Heart right ventricle (tissue), 16 donors: Measurements from ENCODE around the gene ABCG5. TPM values are rescaled to one million over a fixed set of nuclear protein-coding genes. Genes with fewer than 3 reads are reported as not detected.

ENCODE experiments used
- ATAC-seq, 8 donors: fragments of 200-7000 bp; cut with Tn5 transposase; one replicate each; pipeline ENCODE4 v1.9.1; 2020; ENCODE audit warnings: mild to moderate bottlenecking in 8 of 8, moderate library complexity in 8 of 8, moderate number of reproducible peaks in 1 of 8
- DNase-seq, 2 donors: peaks; one replicate each; pipeline ENCODE4 v3.0.0-alpha.2; 2020
- H3K27ac ChIP-seq, 10 donors: fragments of 200-600 bp; sonication (generic) in 2 of 10; one replicate each; pipeline versions ENCODE4 v1.5.0 to v1.8.0; 2020 to 2022; ENCODE audit warnings: mild to moderate bottlenecking in 3 of 10
- H3K27me3 ChIP-seq, 7 donors: fragments of 200-600 bp; one replicate each; pipeline ENCODE4 v1.8.0; 2021 to 2022; ENCODE audit warnings: mild to moderate bottlenecking in 2 of 7
- H3K36me3 ChIP-seq, 9 donors: fragments of 200-600 bp; sonication (generic) in 1 of 9; one replicate each; pipeline versions ENCODE4 v1.5.0 to v1.8.0; 2020 to 2022; ENCODE audit warnings: mild to moderate bottlenecking in 2 of 9
- H3K4me1 ChIP-seq, 9 donors: fragments of 200-600 bp; sonication (generic) in 1 of 9; one replicate each; pipeline versions ENCODE4 v1.5.0 to v1.8.0; 2020 to 2022; ENCODE audit warnings: mild to moderate bottlenecking in 4 of 9
- H3K4me3 ChIP-seq, 10 donors: fragments of 200-600 bp; sonication (generic) in 2 of 10; one replicate each; pipeline versions ENCODE4 v1.5.0 to v1.8.0; 2020 to 2022; ENCODE audit warnings: mild to moderate bottlenecking in 7 of 10, moderate library complexity in 2 of 10
- H3K9me3 ChIP-seq, 11 donors: fragments of 200-600 bp in 10 of 11; sonication (generic) in 2 of 11; one replicate each; pipeline versions ENCODE4 v1.5.0 to v1.8.0; 2013 to 2022; ENCODE audit warnings: mild to moderate bottlenecking in 2 of 11, control low read depth in 1 of 11, moderate library complexity in 1 of 11
- CTCF ChIP-seq, 9 donors: fragments of 200-600 bp; sonication (generic) in 2 of 9; IDR thresholded peaks; one replicate each; pipeline versions ENCODE4 v1.5.0 to v1.8.0; 2021 to 2022; ENCODE audit warnings: antibody characterized with exemption in 9 of 9, mild to moderate bottlenecking in 5 of 9, moderate library complexity in 1 of 9
- WGBS, 2 donors: extraction: QIAGEN DNeasy Blood & Tissue Kit; methylation state at CpG; one replicate each; pipeline ENCODE4 v1.1.7; 2013; ENCODE audit warnings: inconsistent platforms in 1 of 2; 5-methylcytosine and 5-hydroxymethylcytosine counted together
- intact Hi-C, 10 donors: fragments of 100-400 bp; cut with DNase I; formaldehyde crosslinking; loops; one replicate each; pipeline versions ENCODE4 v1.11.1 to v1.14.2; 2022
- polyA plus RNA-seq, 2 donors: library from polyadenylated mRNA; stranded (reverse); fragments of 200-250 nt; gene quantifications; one replicate each; pipeline ENCODE4 v1.2.3, GENCODE V29; 2013
- total RNA-seq, 10 donors: library from RNA; stranded (reverse); fragmentation: NEBNext Ultra II Directional in 3 of 10; extraction: Animal tissue kit (Norgen Biotek cat#: 25700) in 3 of 10; gene quantifications; one replicate each; pipeline versions ENCODE4 v1.2.1 to v1.2.4, GENCODE V29; 2021 to 2023
- donor health status: Arrhythmogenic right ventricular cardiomyopathy.
- donor health status: ischemic (EF 13 %, LVEDD 7.1; RV severe dilation, severe dysfunction).
- donor health status: healthy with polysubstance abuse.
- donor health status: DM: no; HTN: yes; CAD: no.
- donor health status: DM: no; HTN: no; CAD: no.
- donor health status: ischemic (EF 25% LVEDD 6.9; RV normal size, moderate dysfunction).
- donor health status: ischemic (EF 25% LVEDD 5.7; RV mildly dilated, moderate dysfunction).
- donor health status: healthy.
- donor health status: DM: yes; HTN: yes; CAD: no.
- donor health status: Ischemic cardiomyopathy.
- donor health status: ischemic (EF 35%, LVEDD 5.7; RV mildly dilated, moderate dysfunction).
- donor health status: nonischemic (EF 11% LVEDD 7.7; RV severe dilation, severe dysfunction).
- donor health status: DM: yes; HTN: yes; CAD: no.
- donor health status: PGD.
- donor health status: ischemic (EF 29% LVEDD 5.4; RV normal size, mild dysfunction).
- donor health status: nonischemic (EF 23%, LVEDD 6.1; RV moderate dilation, normal function).

ABCG5 gene
- total and polyA plus RNA-seq, 12 donors: 0.13 TPM; not detected in 11

- DNase-seq (no peak), ATAC-seq (no peak)
- 86 to 88% methylated on average over 9 of the region's 9 CpGs for WGBS, 2 donors
- Histone ChIP-seq H3K36me3 (no peaks in the 10 kb centered on the region), H3K9me3 (no peaks in the 10 kb centered on the region), H3K4me1 (no peaks in the 10 kb centered on the region), H3K27me3 (peaks cover 0 to 9% (median 0%) of the 10 kb centered on the region in 7 donors), H3K4me3 (no peak overlapping the region), H3K27ac (no peak overlapping the region)
- TF ChIP-seq CTCF (IDR thresholded peaks at IDR 0.05): no peak
- intact Hi-C loops: no loop called here
These were observed 4.2 kb upstream of the ABCG5 start for GRCh38 chr2:43842866-43843226.

GRCh38 chr2:43841949-43842865 is 3.6 kb upstream of the ABCG5 start:
- no peak overlapping the region for H3K4me3 ChIP-seq
- WGBS, 2 donors: 88 to 89% methylated on average over 14 of the region's 14 CpGs
- H3K27ac ChIP-seq: no peak overlapping the region
- H3K9me3 ChIP-seq: no peaks in the 10 kb centered on the region
- H3K27me3 ChIP-seq: peaks cover 0 to 9% (median 0%) of the 10 kb centered on the region in 7 donors
- intact Hi-C loops: no loop called here
- no peak for TF ChIP-seq CTCF (IDR thresholded peaks at IDR 0.05)
- DNase-seq: no peak
- no peak for ATAC-seq
- H3K4me1 ChIP-seq: no peaks in the 10 kb centered on the region
- H3K36me3 ChIP-seq: no peaks in the 10 kb centered on the region

GRCh38 chr2:43840965-43841364 is 2.3 kb upstream of the ABCG5 start:
- H3K27me3 ChIP-seq: peaks cover 0 to 15% (median 0%) of the 10 kb centered on the region in 7 donors
- TF ChIP-seq CTCF (IDR thresholded peaks at IDR 0.05): no peak
- DNase-seq (no peak), ATAC-seq (no peak)
- intact Hi-C loops: no loop called here
- H3K36me3 ChIP-seq: no peaks in the 10 kb centered on the region
- H3K9me3 ChIP-seq: no peaks in the 10 kb centered on the region
- H3K4me1 ChIP-seq: no peaks in the 10 kb centered on the region
- H3K27ac ChIP-seq: no peak overlapping the region
- 68 to 75% methylated on average over 5 of the region's 5 CpGs for WGBS, 2 donors
- H3K4me3 ChIP-seq: no peak overlapping the region

GRCh38 chr2:43839776-43840564 is 1.3 kb upstream of the ABCG5 start:
- no peaks in the 10 kb centered on the region for H3K4me1 ChIP-seq
- DNase-seq: no peak
- H3K4me3 ChIP-seq: no peak overlapping the region
- no peak for TF ChIP-seq CTCF (IDR thresholded peaks at IDR 0.05)
- intact Hi-C loops: no loop called here
- no peaks in the 10 kb centered on the region for H3K9me3 ChIP-seq
- H3K27me3 ChIP-seq: peaks cover 0 to 15% (median 0%) of the 10 kb centered on the region in 7 donors
- no peak overlapping the region for H3K27ac ChIP-seq
- 83 to 85% methylated on average over 14 of the region's 14 CpGs for WGBS, 2 donors
- H3K36me3 ChIP-seq: no peaks in the 10 kb centered on the region
- ATAC-seq: no peak
